Transverse colon (tissue), 4 donors: ENCODE measurements around the gene SKA1.
"Not testable (repeated sequence)": the region's sequence is repeated elsewhere in the genome, so short reads cannot be mapped to it uniquely, and the experiment has no call there.

Experiments used
- CTCF ChIP-seq, 5 experiments: fragments of 200-600 bp in 3 of 5; fragments of 450-650 bp in 2 of 5; sonication (generic) in 3 of 5; IDR thresholded peaks; 1 replicate in 2 of 5; 2 replicates in 3 of 5; pipeline ENCODE4 v1.5.1; 2016 to 2017; ENCODE audit warnings: antibody characterized with exemption in 5 of 5, inconsistent platforms in 3 of 5, mild to moderate bottlenecking in 2 of 5, moderate library complexity in 1 of 5
- POLR2AphosphoS5 ChIP-seq, 3 donors: sonication (generic); formaldehyde crosslinking; IDR thresholded peaks; one replicate each; pipeline ENCODE4 v1.6.1; 2016; ENCODE audit warnings: antibody characterized with exemption in 3 of 3

- TF ChIP-seq CTCF, POLR2AphosphoS5 (IDR thresholded peaks at IDR 0.05): not testable (repeated sequence)
Observed at GRCh38 chr18:50416832-50417231, 42.0 kb downstream of the SKA1 start.
